Endodermal cell (in vitro differentiated cells): Measurements from ENCODE around the gene PRMT1. TPM values are rescaled to one million over a fixed set of nuclear protein-coding genes. Genes with fewer than 3 reads are reported as not detected.

ENCODE experiments used
- DNase-seq: peaks from one replicate; pipeline ENCODE4 v3.0.0-alpha.2; 2017
- H3K27ac ChIP-seq: 2 replicates; pipeline ENCODE4 v1.5.1; 2013; ENCODE audit warnings: mild to moderate bottlenecking, low read depth, low read length, moderate library complexity
- H3K27me3 ChIP-seq: 2 replicates; pipeline ENCODE4 v1.6.1; 2013; ENCODE audit warnings: mild to moderate bottlenecking, low read length, moderate library complexity; ENCODE audit not compliant: insufficient read depth, control insufficient read depth, poor library complexity, severe bottlenecking
- H3K36me3 ChIP-seq: 2 replicates; pipeline ENCODE4 v1.7.0; 2013; ENCODE audit warnings: mild to moderate bottlenecking, low read length, moderate library complexity; ENCODE audit not compliant: control insufficient read depth, insufficient read depth
- H3K4me1 ChIP-seq: one replicate; pipeline ENCODE4 v1.7.0; 2013; ENCODE audit warnings: low read length; ENCODE audit not compliant: control insufficient read depth, insufficient read depth
- H3K4me3 ChIP-seq: 2 replicates; pipeline ENCODE4 v1.5.1; 2013; ENCODE audit warnings: mild to moderate bottlenecking, low read length, moderate library complexity
- H3K9ac ChIP-seq: 2 replicates; pipeline ENCODE4 v1.6.1; 2013; ENCODE audit warnings: mild to moderate bottlenecking, low read length, moderate library complexity; ENCODE audit not compliant: poor library complexity, severe bottlenecking; ENCODE audit errors: extremely low read depth
- H3K9me3 ChIP-seq: 2 replicates; pipeline ENCODE4 v1.6.1; 2013; ENCODE audit warnings: mild to moderate bottlenecking, low read length, moderate library complexity; ENCODE audit not compliant: control insufficient read depth
- H3K27ac Mint-ChIP-seq: 2 replicates; pipeline ENCODE4 v1.8.0; 2020; ENCODE audit warnings: mixed read lengths
- H3K27me3 Mint-ChIP-seq: 2 replicates; pipeline ENCODE4 v1.8.0; 2021; ENCODE audit warnings: mild to moderate bottlenecking, mixed read lengths; ENCODE audit not compliant: insufficient read depth
- H3K36me3 Mint-ChIP-seq: 2 replicates; pipeline ENCODE4 v1.8.0; 2020; ENCODE audit warnings: low read depth, mixed read lengths
- H3K4me1 Mint-ChIP-seq: 2 replicates; pipeline ENCODE4 v1.8.0; 2020; ENCODE audit warnings: mixed read lengths
- H3K4me3 Mint-ChIP-seq: 2 replicates; pipeline ENCODE4 v1.8.0; 2020; ENCODE audit warnings: mild to moderate bottlenecking, moderate library complexity, mixed read lengths
- H3K9me3 Mint-ChIP-seq: 2 replicates; pipeline ENCODE4 v1.8.0; 2020; ENCODE audit warnings: mild to moderate bottlenecking, mixed read lengths
- WGBS, 2 experiments: methylation state at CpG; one replicate each; pipeline versions ENCODE4 v1.1.5 to v1.1.7; 2013; ENCODE audit warnings: missing lambda C conversion rate in 2 of 2, mixed read lengths in 1 of 2; ENCODE audit not compliant: insufficient coverage in 1 of 2, insufficient read length in 1 of 2; 5-methylcytosine and 5-hydroxymethylcytosine counted together
- total RNA-seq, 2 donors: library from RNA; stranded (reverse); fragmentation: NEBNext Ultra II Directional in 1 of 2; extraction: Animal tissue kit (Norgen Biotek cat#: 25700) in 1 of 2; gene quantifications; 2 replicates in 1 of 2; 3 replicates in 1 of 2; pipeline ENCODE4 v1.2.1, GENCODE V29; 2021
- TF ChIP-seq, protein P1 (sequence below): fragments of 200-600 bp; sonication (generic); conservative IDR thresholded peaks from 2 replicates; pipeline ENCODE4 v1.5.0; 2021; ENCODE audit warnings: antibody characterized with exemption, mild to moderate bottlenecking

The PRMT1 gene
- total RNA-seq, 2 donors from 2014 or later, result 343 to 362 TPM

DNA sequence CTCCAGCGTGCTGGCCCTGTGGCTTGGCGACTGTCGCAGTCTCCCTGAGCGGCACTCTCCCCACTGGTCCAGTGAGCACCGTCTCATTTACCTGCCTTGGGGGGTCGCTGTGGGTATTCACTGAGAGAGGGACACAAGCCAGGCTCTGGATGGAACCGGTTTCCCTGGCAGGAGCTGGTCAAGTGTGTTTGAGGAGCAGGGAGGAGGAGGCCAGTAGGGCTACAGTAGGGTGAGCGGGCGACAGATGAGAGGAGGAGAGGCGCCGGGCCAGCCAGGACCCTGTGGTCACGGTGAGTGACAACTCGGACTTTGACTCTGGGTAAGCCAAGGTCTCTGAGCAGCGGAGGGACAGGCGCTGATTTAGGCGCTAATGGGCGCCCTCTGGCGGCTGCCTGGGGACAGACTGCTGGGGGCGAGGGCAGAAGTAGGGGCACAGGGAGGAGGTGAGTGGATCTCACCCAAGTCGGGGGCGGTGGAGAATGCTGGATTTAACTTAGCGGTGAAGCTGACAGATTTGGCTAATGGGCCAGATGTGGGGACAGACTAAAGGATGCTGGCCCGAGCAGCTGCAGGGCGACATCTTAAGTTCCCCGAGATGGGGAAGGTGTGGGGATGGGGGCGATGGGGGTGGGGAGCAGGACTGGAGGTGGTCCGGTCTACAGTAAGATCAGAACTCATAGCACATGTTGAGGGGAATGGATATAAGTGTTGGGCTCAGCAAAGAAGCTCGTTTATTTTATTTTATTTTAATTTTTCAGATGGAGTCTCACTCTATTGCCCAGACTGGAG lies 4.7 kb upstream of the PRMT1 start:
- DNase-seq, result peak; percentile 96
- peak overlapping the region; percentile 88 for H3K27ac Mint-ChIP-seq
- Histone ChIP-seq H3K9me3 (no peaks in the 10 kb centered on the region), H3K4me1 (no peaks in the 10 kb centered on the region), H3K4me3 (no peak overlapping the region), H3K27me3 (no peaks in the 10 kb centered on the region), H3K36me3 (peaks cover 26% of the 10 kb centered on the region), H3K9ac (peak overlapping the region; percentile 29), H3K27ac (peak overlapping the region; percentile 22)
- 35 to 49% methylated on average over 10 to 28 of the region's 28 CpGs for WGBS, 2 experiments
- no peaks in the 10 kb centered on the region for H3K9me3 Mint-ChIP-seq
- peaks cover 10% of the 10 kb centered on the region for H3K4me1 Mint-ChIP-seq
- peak overlapping the region; percentile 37 for H3K4me3 Mint-ChIP-seq
- TF ChIP-seq, protein P1, sequence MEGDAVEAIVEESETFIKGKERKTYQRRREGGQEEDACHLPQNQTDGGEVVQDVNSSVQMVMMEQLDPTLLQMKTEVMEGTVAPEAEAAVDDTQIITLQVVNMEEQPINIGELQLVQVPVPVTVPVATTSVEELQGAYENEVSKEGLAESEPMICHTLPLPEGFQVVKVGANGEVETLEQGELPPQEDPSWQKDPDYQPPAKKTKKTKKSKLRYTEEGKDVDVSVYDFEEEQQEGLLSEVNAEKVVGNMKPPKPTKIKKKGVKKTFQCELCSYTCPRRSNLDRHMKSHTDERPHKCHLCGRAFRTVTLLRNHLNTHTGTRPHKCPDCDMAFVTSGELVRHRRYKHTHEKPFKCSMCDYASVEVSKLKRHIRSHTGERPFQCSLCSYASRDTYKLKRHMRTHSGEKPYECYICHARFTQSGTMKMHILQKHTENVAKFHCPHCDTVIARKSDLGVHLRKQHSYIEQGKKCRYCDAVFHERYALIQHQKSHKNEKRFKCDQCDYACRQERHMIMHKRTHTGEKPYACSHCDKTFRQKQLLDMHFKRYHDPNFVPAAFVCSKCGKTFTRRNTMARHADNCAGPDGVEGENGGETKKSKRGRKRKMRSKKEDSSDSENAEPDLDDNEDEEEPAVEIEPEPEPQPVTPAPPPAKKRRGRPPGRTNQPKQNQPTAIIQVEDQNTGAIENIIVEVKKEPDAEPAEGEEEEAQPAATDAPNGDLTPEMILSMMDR, result peak; percentile 96
- H3K36me3 Mint-ChIP-seq, result peaks cover 27% of the 10 kb centered on the region
- H3K27me3 Mint-ChIP-seq, result no peaks in the 10 kb centered on the region

DNA sequence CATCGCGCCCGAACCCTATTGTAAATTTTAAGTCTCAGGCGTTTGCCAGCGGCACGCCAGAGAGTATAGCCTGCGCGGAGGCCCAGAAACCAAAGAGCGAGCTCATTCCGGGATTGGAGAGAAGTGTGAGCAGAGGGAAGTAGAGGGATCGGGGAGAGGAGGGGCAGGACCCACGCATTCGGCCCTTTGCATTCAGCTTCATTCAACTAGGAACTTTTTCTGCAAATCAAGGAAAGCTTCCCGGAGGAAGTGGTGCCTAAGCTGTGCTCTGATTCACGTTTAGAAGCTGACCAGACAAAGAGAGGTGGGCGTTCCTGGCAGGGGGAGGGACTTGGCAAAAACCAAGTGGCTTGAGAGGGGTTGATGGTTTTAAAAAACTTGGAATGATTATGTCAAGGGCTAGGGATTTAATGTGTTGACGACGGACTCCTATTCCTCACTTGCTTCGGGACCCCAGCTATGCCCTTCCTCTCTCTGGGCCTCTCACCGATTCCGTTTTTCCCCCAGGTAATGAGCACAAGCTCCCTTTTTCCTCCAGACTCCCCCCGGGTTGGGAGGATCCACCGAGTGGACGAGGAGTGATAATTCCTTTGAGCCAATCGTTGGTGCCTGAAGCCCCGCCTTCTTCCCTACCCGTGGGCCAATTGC lies 811 bp upstream of the PRMT1 start:
- Histone ChIP-seq H3K27ac (peak overlapping the region; percentile 99), H3K9me3 (no peaks in the 10 kb centered on the region), H3K9ac (peak overlapping the region; percentile 95), H3K4me3 (peak overlapping the region; percentile 86), H3K4me1 (peaks cover 14% of the 10 kb centered on the region), H3K27me3 (no peaks in the 10 kb centered on the region), H3K36me3 (peaks cover 8% of the 10 kb centered on the region)
- H3K4me3 Mint-ChIP-seq, result peak overlapping the region; percentile 97
- WGBS, 2 experiments, result 0 to 1% methylated on average over 15 to 27 of the region's 27 CpGs
- TF ChIP-seq, protein P1, result no peak
- no peaks in the 10 kb centered on the region for H3K9me3 Mint-ChIP-seq
- H3K4me1 Mint-ChIP-seq, result peaks cover 31% of the 10 kb centered on the region
- peak; percentile 93 for DNase-seq
- H3K36me3 Mint-ChIP-seq, result peaks cover 13% of the 10 kb centered on the region
- H3K27me3 Mint-ChIP-seq, result no peaks in the 10 kb centered on the region
- peak overlapping the region; percentile 100 for H3K27ac Mint-ChIP-seq

DNA sequence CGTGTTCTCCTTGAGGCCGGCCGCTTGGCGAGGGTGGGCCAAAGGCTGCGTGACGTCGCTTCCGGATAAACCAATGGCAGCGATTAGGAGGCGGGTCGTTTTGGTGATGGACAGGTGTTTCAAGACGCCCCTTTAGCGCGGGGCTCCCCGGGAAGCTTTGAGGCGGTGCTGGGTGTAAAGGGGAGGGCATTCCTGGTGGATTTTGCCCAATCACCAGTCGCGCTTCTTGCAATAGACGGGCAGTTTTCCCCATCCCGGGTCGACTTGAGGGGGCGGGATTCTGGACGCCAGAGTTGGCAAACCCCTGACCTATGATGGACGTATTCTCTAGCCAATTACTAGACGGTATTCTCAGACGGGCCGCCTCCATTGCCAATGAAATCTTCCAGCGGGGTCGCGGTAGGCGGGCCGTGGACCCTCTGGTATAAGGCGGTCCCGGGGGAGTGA lies 264 bp upstream of the PRMT1 start:
- peaks cover 10% of the 10 kb centered on the region for H3K36me3 ChIP-seq

More for the DNA sequence above, 264 bp upstream of the PRMT1 start:
- DNase-seq, result peak; percentile 100
- Mint-ChIP-seq H3K4me1 (peaks cover 29% of the 10 kb centered on the region), H3K27ac (peak overlapping the region; percentile 100), H3K4me3 (peak overlapping the region; percentile 97), H3K27me3 (no peaks in the 10 kb centered on the region), H3K9me3 (no peaks in the 10 kb centered on the region), H3K36me3 (peaks cover 14% of the 10 kb centered on the region)
- H3K27ac ChIP-seq, result peak overlapping the region; percentile 99
- H3K9me3 ChIP-seq, result no peaks in the 10 kb centered on the region
- WGBS, 2 experiments, result 0% methylated on average over 12 to 34 of the region's 34 CpGs
- TF ChIP-seq, protein P1, result no peak
- peaks cover 14% of the 10 kb centered on the region for H3K4me1 ChIP-seq
- H3K9ac ChIP-seq, result peak overlapping the region; percentile 95
- H3K27me3 ChIP-seq, result no peaks in the 10 kb centered on the region
- H3K4me3 ChIP-seq, result peak overlapping the region; percentile 86
